Breast epithelium (tissue), 3 donors: ENCODE measurements around the gene PLEKHN1.

ENCODE experiments used
- POLR2A ChIP-seq: fragments of 450-650 bp; IDR thresholded peaks from one replicate; pipeline ENCODE4 v1.6.1; 2016; ENCODE audit warnings: antibody characterized with exemption, mild to moderate bottlenecking, moderate library complexity
- TF ChIP-seq, protein P1 (sequence below), 3 donors: fragments of 450-650 bp; IDR thresholded peaks; one replicate each; pipeline ENCODE4 v1.5.1; 2016 to 2017; ENCODE audit warnings: antibody characterized with exemption in 3 of 3, mild to moderate bottlenecking in 3 of 3, moderate library complexity in 3 of 3

GRCh38 chr1:962381-963300 is 3.6 kb upstream of the PLEKHN1 start:
- TF ChIP-seq, protein P1, sequence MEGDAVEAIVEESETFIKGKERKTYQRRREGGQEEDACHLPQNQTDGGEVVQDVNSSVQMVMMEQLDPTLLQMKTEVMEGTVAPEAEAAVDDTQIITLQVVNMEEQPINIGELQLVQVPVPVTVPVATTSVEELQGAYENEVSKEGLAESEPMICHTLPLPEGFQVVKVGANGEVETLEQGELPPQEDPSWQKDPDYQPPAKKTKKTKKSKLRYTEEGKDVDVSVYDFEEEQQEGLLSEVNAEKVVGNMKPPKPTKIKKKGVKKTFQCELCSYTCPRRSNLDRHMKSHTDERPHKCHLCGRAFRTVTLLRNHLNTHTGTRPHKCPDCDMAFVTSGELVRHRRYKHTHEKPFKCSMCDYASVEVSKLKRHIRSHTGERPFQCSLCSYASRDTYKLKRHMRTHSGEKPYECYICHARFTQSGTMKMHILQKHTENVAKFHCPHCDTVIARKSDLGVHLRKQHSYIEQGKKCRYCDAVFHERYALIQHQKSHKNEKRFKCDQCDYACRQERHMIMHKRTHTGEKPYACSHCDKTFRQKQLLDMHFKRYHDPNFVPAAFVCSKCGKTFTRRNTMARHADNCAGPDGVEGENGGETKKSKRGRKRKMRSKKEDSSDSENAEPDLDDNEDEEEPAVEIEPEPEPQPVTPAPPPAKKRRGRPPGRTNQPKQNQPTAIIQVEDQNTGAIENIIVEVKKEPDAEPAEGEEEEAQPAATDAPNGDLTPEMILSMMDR (IDR thresholded peaks at IDR 0.05), result no peak
- no peak for TF ChIP-seq POLR2A
